H1 (cell line): ENCODE data around the gene ACTL9. TPM values are rescaled to one million over a fixed set of nuclear protein-coding genes. Genes with fewer than 3 reads are reported as not detected.
A peak's percentile ranks its signal among the peaks of the same experiment; 100 is the strongest.

Experiments used
- CTCF ChIA-PET: fragments of 300-600 bp; sonication (Branson Sonifier 250); formaldehyde crosslinking; loops from one replicate; lab custom pipeline; 2021; ENCODE audit not compliant: partially characterized antibody; lab: Charles Lee
- POLR2A ChIA-PET: fragments of 300-600 bp; sonication (Branson Sonifier 250); formaldehyde crosslinking; loops from one replicate; lab custom pipeline; 2021; ENCODE audit warnings: inconsistent platforms; ENCODE audit not compliant: partially characterized antibody; lab: Charles Lee
- DNase-seq, 2 experiments: peaks; one replicate each; pipeline versions ENCODE4 v3.0.0 to v3.0.0-alpha.2; 2010 to 2022; ENCODE audit warnings: low spot score in 2 of 2, low read depth in 1 of 2, mixed read lengths in 1 of 2
- FAIRE-seq: peaks from 2 replicates; lab custom pipeline; 2011; peaks lifted over from hg19 to GRCh38; lab: Jason Lieb, UNC
- H2AFZ ChIP-seq: 2 replicates; pipeline ENCODE4 v1.8.1; 2012; ENCODE audit warnings: low read length, inconsistent platforms
- H2AK5ac ChIP-seq: 2 replicates; pipeline ENCODE4 v1.6.1; 2013; ENCODE audit warnings: low read depth, low read length
- H2BK120ac ChIP-seq: replicated peaks from 2 replicates; pipeline ENCODE3; 2013; ENCODE audit warnings: low read depth, low read length, inconsistent platforms
- H2BK12ac ChIP-seq: 2 replicates; pipeline ENCODE4 v1.6.1; 2013; ENCODE audit warnings: low read depth, low read length
- H2BK15ac ChIP-seq: 2 replicates; pipeline ENCODE4 v1.6.1; 2013; ENCODE audit warnings: low read length
- H2BK20ac ChIP-seq: 2 replicates; pipeline ENCODE4 v1.6.1; 2013; ENCODE audit warnings: low read length
- H2BK5ac ChIP-seq: 2 replicates; pipeline ENCODE4 v1.6.1; 2013; ENCODE audit warnings: low read depth, low read length
- H3K14ac ChIP-seq: 2 replicates; pipeline ENCODE4 v1.6.1; 2013; ENCODE audit warnings: inconsistent platforms; ENCODE audit not compliant: insufficient read length
- H3K18ac ChIP-seq: 2 replicates; pipeline ENCODE4 v1.6.1; 2013; ENCODE audit warnings: low read length; ENCODE audit errors: extremely low read depth
- H3K23ac ChIP-seq: 2 replicates; pipeline ENCODE4 v1.6.1; 2013; ENCODE audit warnings: inconsistent platforms; ENCODE audit not compliant: insufficient read length
- H3K23me2 ChIP-seq: 2 replicates; pipeline ENCODE4 v1.6.1; 2013; ENCODE audit warnings: low read depth, low read length
- H3K27ac ChIP-seq: 2 replicates; pipeline ENCODE4 v1.6.1; 2011; ENCODE audit warnings: low read depth, low read length, inconsistent platforms
- H3K27me3 ChIP-seq, 4 experiments: replicated peaks in 1 of 4; 1 replicate in 1 of 4; 2 replicates in 3 of 4; pipeline versions ENCODE4 v1.6.1 to v1.8.1; 2011 to 2013; ENCODE audit warnings: low read length in 3 of 4, mild to moderate bottlenecking in 3 of 4, inconsistent platforms in 2 of 4, mixed read lengths in 2 of 4, moderate library complexity in 1 of 4; ENCODE audit not compliant: control insufficient read depth in 3 of 4, insufficient read depth in 3 of 4; ENCODE audit errors: extremely low read depth in 1 of 4
- H3K36me3 ChIP-seq, 4 experiments: 2 replicates each; pipeline versions ENCODE4 v1.6.1 to v1.8.1; 2011 to 2013; ENCODE audit warnings: mild to moderate bottlenecking in 4 of 4, low read length in 3 of 4, moderate library complexity in 2 of 4, control low read depth in 1 of 4, inconsistent platforms in 1 of 4; ENCODE audit not compliant: insufficient read depth in 4 of 4, control insufficient read depth in 2 of 4
- H3K4ac ChIP-seq: replicated peaks from 2 replicates; pipeline ENCODE3; 2013; ENCODE audit warnings: low read length, low read depth, mixed read lengths, inconsistent platforms; ENCODE audit not compliant: insufficient read length
- H3K4me1 ChIP-seq, 4 experiments: replicated peaks in 1 of 4; 1 replicate in 1 of 4; 2 replicates in 3 of 4; pipeline versions ENCODE4 v1.6.1 to v1.8.1; 2011 to 2013; ENCODE audit warnings: low read length in 3 of 4, inconsistent platforms in 2 of 4, mixed read lengths in 1 of 4; ENCODE audit not compliant: insufficient read depth in 4 of 4, control insufficient read depth in 3 of 4
- H3K4me2 ChIP-seq, 2 experiments: 2 replicates each; pipeline versions ENCODE4 v1.6.1 to v1.8.1; 2011 to 2013; ENCODE audit warnings: low read depth in 2 of 2, low read length in 2 of 2, control low read depth in 1 of 2, inconsistent platforms in 1 of 2, mild to moderate bottlenecking in 1 of 2; ENCODE audit not compliant: insufficient read depth in 1 of 2
- H3K4me3 ChIP-seq, 4 experiments: fragments of 200-600, 300-600 bp in 1 of 4; sonication (generic), shearing (Covaris generic), sonication (Bioruptor Twin) in 1 of 4; 2 replicates each; pipeline versions ENCODE4 v1.5.1 to v1.8.1; 2011 to 2016; ENCODE audit warnings: low read length in 4 of 4, low read depth in 3 of 4, control low read depth in 2 of 4, inconsistent platforms in 2 of 4, mild to moderate bottlenecking in 2 of 4, mixed read lengths in 1 of 4, moderate library complexity in 1 of 4; ENCODE audit not compliant: insufficient read depth in 2 of 4; ENCODE audit errors: extremely low read depth in 1 of 4
- H3K56ac ChIP-seq: replicated peaks from 2 replicates; pipeline ENCODE3; 2013; ENCODE audit warnings: low read depth, mild to moderate bottlenecking, mixed read lengths, low read length, inconsistent platforms; ENCODE audit not compliant: insufficient read length
- H3K79me1 ChIP-seq: 2 replicates; pipeline ENCODE4 v1.6.1; 2013; ENCODE audit warnings: low read depth, low read length, control low read depth
- H3K79me2 ChIP-seq, 2 experiments: 2 replicates each; pipeline versions ENCODE4 v1.6.1 to v1.8.1; 2012 to 2013; ENCODE audit warnings: low read length in 2 of 2, mild to moderate bottlenecking in 2 of 2, inconsistent platforms in 1 of 2; ENCODE audit not compliant: insufficient read depth in 2 of 2, control insufficient read depth in 1 of 2
- H3K9ac ChIP-seq, 4 experiments: replicated peaks in 1 of 4; 1 replicate in 1 of 4; 2 replicates in 3 of 4; pipeline versions ENCODE4 v1.6.1 to v1.8.1; 2011 to 2013; ENCODE audit warnings: low read depth in 3 of 4, low read length in 3 of 4, control low read depth in 2 of 4, mild to moderate bottlenecking in 2 of 4, moderate library complexity in 2 of 4, inconsistent platforms in 1 of 4; ENCODE audit errors: extremely low read depth in 1 of 4
- H3K9me3 ChIP-seq, 2 experiments: 2 replicates each; pipeline versions ENCODE4 v1.6.1 to v1.8.1; 2012 to 2013; ENCODE audit warnings: mild to moderate bottlenecking in 2 of 2, moderate library complexity in 2 of 2, control low read depth in 1 of 2, inconsistent platforms in 1 of 2, low read depth in 1 of 2, low read length in 1 of 2, mixed read lengths in 1 of 2; ENCODE audit not compliant: insufficient read depth in 2 of 2
- H4K20me1 ChIP-seq, 2 experiments: replicated peaks in 1 of 2; 2 replicates each; pipeline versions ENCODE3 to v1.8.1; 2011 to 2013; ENCODE audit warnings: inconsistent platforms in 2 of 2, low read length in 2 of 2, mild to moderate bottlenecking in 1 of 2; ENCODE audit not compliant: insufficient read depth in 2 of 2, control insufficient read depth in 1 of 2
- H4K5ac ChIP-seq: 2 replicates; pipeline ENCODE4 v1.6.1; 2013; ENCODE audit warnings: low read length, low read depth, mixed read lengths, inconsistent platforms; ENCODE audit not compliant: insufficient read length
- H4K8ac ChIP-seq: 2 replicates; pipeline ENCODE4 v1.8.0; 2013; ENCODE audit warnings: mild to moderate bottlenecking, moderate library complexity, low read length, inconsistent platforms; ENCODE audit not compliant: insufficient read depth; ENCODE audit errors: extremely low read depth
- H4K91ac ChIP-seq: replicated peaks from 2 replicates; pipeline ENCODE3; 2013; ENCODE audit warnings: low read length, mixed read lengths, inconsistent platforms; ENCODE audit not compliant: insufficient read length
- CHD2 ChIP-seq: IDR thresholded peaks from 2 replicates; pipeline ENCODE4 v1.6.1; 2012; ENCODE audit warnings: low read length, improper control_type of control experiment
- HDAC2 ChIP-seq, 2 experiments: fragments of 300-600 bp in 1 of 2; sonication (generic) in 1 of 2; IDR thresholded peaks; 2 replicates each; pipeline ENCODE4 v1.6.1; 2011 to 2012; ENCODE audit warnings: low read depth in 2 of 2, low read length in 2 of 2, mild to moderate bottlenecking in 2 of 2, moderate library complexity in 2 of 2, borderline replicate concordance in 1 of 2, inconsistent platforms in 1 of 2
- JUND ChIP-seq: IDR thresholded peaks from 2 replicates; pipeline ENCODE4 v1.6.1; 2011; ENCODE audit warnings: mild to moderate bottlenecking, improper control_type of control experiment, low read length
- KDM1A ChIP-seq: fragments of 200-600, 300-600 bp; sonication (generic); IDR thresholded peaks from 2 replicates; pipeline ENCODE4 v1.7.1; 2016; ENCODE audit warnings: mild to moderate bottlenecking, low read length, borderline replicate concordance
- RAD21 ChIP-seq, 2 experiments: IDR thresholded peaks in 1 of 2; conservative IDR thresholded peaks in 1 of 2; 2 replicates each; pipeline ENCODE4 v1.6.1; 2011; ENCODE audit warnings: low read depth in 2 of 2, low read length in 2 of 2, improper control_type of control experiment in 1 of 2, inconsistent platforms in 1 of 2, mild to moderate bottlenecking in 1 of 2, moderate library complexity in 1 of 2
- USF2 ChIP-seq: IDR thresholded peaks from 2 replicates; pipeline ENCODE4 v1.6.1; 2011; ENCODE audit warnings: low read length, improper control_type of control experiment
- WGBS, 2 experiments: shearing (Covaris generic) in 1 of 2; methylation state at CpG; one replicate each; pipeline versions ENCODE4 v1.1.6 to v1.1.7; 2013 to 2015; ENCODE audit warnings: low lambda C conversion rate in 2 of 2, mixed read lengths in 2 of 2, inconsistent platforms in 1 of 2, low coverage in 1 of 2, missing lambda C conversion rate in 1 of 2; ENCODE audit not compliant: insufficient replicate concordance in 2 of 2, insufficient coverage in 1 of 2, insufficient read length in 1 of 2; ENCODE audit errors: extremely low coverage in 1 of 2, missing lambda C conversion rate in 1 of 2; 5-methylcytosine and 5-hydroxymethylcytosine counted together
- polyA plus RNA-seq, 7 experiments: library from polyadenylated mRNA; depleted of rRNA in 3 of 7; stranded (reverse) in 5 of 7; unstranded in 2 of 7; fragments of >200 nt in 5 of 7; fragments of 200-250 nt in 2 of 7; gene quantifications; 1 replicate in 5 of 7; 2 replicates in 1 of 7; 4 replicates in 1 of 7; pipeline versions ENCODE4 v1.2.1 to v1.2.3, GENCODE V29; 2011 to 2013; ENCODE audit warnings: missing spikeins in 2 of 7, mixed read lengths in 2 of 7
- total RNA-seq: library from RNA; stranded (reverse); fragmentation: NEBNext Ultra II Directional; extraction: Animal tissue kit (Norgen Biotek cat#: 25700); gene quantifications from 2 replicates; pipeline ENCODE4 v1.2.1, GENCODE V29; 2021

Gene ACTL9
- total and polyA plus RNA-seq, 2 of the 8 experiments (the other 6 are each of a cell fraction or from before 2014, with no cell fraction given) = not detected

GRCh38 chr19:8654591-8655339 is 43.8 kb downstream of the ACTL9 start:
- H3K23me2 ChIP-seq = no peaks in the 10 kb centered on the region
- 16% methylated on average over 15 of the region's 15 CpGs; no CpG with 5 or more reads in 1 of the 2 experiments for WGBS, 2 experiments
- H4K20me1 ChIP-seq = no peaks in the 10 kb centered on the region
- H2BK15ac ChIP-seq = no peak overlapping the region
- no peak overlapping the region for H3K14ac ChIP-seq
- DNase-seq (peak; percentile 13 to 87), FAIRE-seq (no peak)
- peak overlapping the region in 1 of 2 experiments; percentile 56; a peak in 3 of 4 replicates for H3K4me2 ChIP-seq
- H3K9ac ChIP-seq = 0 out of 7 replicates have a peak overlapping the region, but pooled peaks of 1 of the 4 experiments have one; percentile 28
- H2BK120ac ChIP-seq = no peak overlapping the region
- peak overlapping the region in 1 of 4 experiments; percentile 44; a peak in 2 of 8 replicates for H3K4me3 ChIP-seq
- H2BK5ac ChIP-seq = no peak overlapping the region
- no peak overlapping the region for H4K91ac ChIP-seq
- no peak overlapping the region for H3K18ac ChIP-seq
- H3K36me3 ChIP-seq = no peaks in the 10 kb centered on the region
- H3K79me2 ChIP-seq = no peaks in the 10 kb centered on the region
- no peak overlapping the region for H3K4ac ChIP-seq
- peaks cover 0 to 2% (median 0%) of the 10 kb centered on the region in 4 experiments; a peak in 1 of 7 replicates for H3K27me3 ChIP-seq
- peak overlapping the region; percentile 96 for H2AFZ ChIP-seq
- no peak overlapping the region for H3K27ac ChIP-seq
- no peak overlapping the region for H3K56ac ChIP-seq
- no peak overlapping the region for H2AK5ac ChIP-seq
- CTCF ChIA-PET = interaction anchor here (0.6 to 4.5 kb wide), 26 partner anchors 9 to 479 kb away, joined by 3 to 41 read pairs (median 4); partner anchors contain the start of gene ACTL9
- no peaks in the 10 kb centered on the region for H3K79me1 ChIP-seq
- H4K5ac ChIP-seq = no peak overlapping the region
- POLR2A ChIA-PET = no interaction called here
- no peak overlapping the region for H3K23ac ChIP-seq
- H2BK20ac ChIP-seq = no peak overlapping the region
- no peak overlapping the region for H2BK12ac ChIP-seq
- peaks cover 0 to 6% (median 0%) of the 10 kb centered on the region in 4 experiments; a peak in 1 of 7 replicates for H3K4me1 ChIP-seq
- H4K8ac ChIP-seq = no peak overlapping the region
- H3K9me3 ChIP-seq = no peaks in the 10 kb centered on the region
- TF ChIP-seq KDM1A (peak; percentile 99), JUND (0 out of 2 replicates have a peak, but pooled peaks have one; percentile 6), HDAC2 (IDR thresholded peaks at IDR 0.05; ENCODE audit: borderline replicate concordance in 1 of 2, low read depth in 2 of 2, low read length in 2 of 2) (peak in 1 of 2 experiments; percentile 95; a peak in 2 of 4 replicates), CHD2 (no peak), RAD21 (IDR thresholded peaks at IDR 0.05 in 1 of 2, conservative IDR thresholded peaks at IDR 0.05 in 1 of 2; ENCODE audit: low read depth in 2 of 2, low read length in 2 of 2) (peak; percentile 93 to 95), USF2 (no peak)
